Fibroblast of the aortic adventitia (primary cell): ENCODE measurements around the gene EMC9. TPM values are rescaled to one million over a fixed set of nuclear protein-coding genes. Genes with fewer than 3 reads are reported as not detected.

Experiments used
- DNase-seq: peaks from one replicate; pipeline ENCODE4 v3.0.0-alpha.2; 2010; ENCODE audit warnings: low read depth
- H3K4me3 ChIP-seq: 2 replicates; pipeline ENCODE4 v1.5.1; 2011; ENCODE audit warnings: low read depth, mild to moderate bottlenecking, control low read depth, low read length, moderate library complexity
- CTCF ChIP-seq: IDR thresholded peaks from 2 replicates; pipeline ENCODE4 v1.5.1; 2011; ENCODE audit warnings: mild to moderate bottlenecking, low read length, control low read depth, inconsistent platforms; ENCODE audit not compliant: insufficient read depth
- total RNA-seq: library from RNA; depleted of rRNA; stranded (reverse); fragments of >200 nt; gene quantifications from 2 replicates; pipeline ENCODE4 v1.2.3, GENCODE V29; 2012; ENCODE audit warnings: low replicate concordance

EMC9 gene
- total RNA-seq, 1 donor, result 11.9 TPM

- TF ChIP-seq CTCF, result no peak
- H3K4me3 ChIP-seq, result no peak overlapping the region
- DNase-seq, result no peak
Observed at GRCh38 chr14:24100197-24100981, 41.0 kb downstream of the EMC9 start.

GRCh38 chr14:24098927-24099813 lies 42.2 kb downstream of the EMC9 start:
- no peak overlapping the region for H3K4me3 ChIP-seq
- no peak for TF ChIP-seq CTCF
- no peak for DNase-seq

- DNase-seq, result no peak
- H3K4me3 ChIP-seq, result no peak overlapping the region
- TF ChIP-seq CTCF, result no peak
Observed at GRCh38 chr14:24098229-24098926, 43.0 kb downstream of the EMC9 start.

- no peak overlapping the region for H3K4me3 ChIP-seq
- no peak for DNase-seq
- TF ChIP-seq CTCF, result no peak
Observed at GRCh38 chr14:24096545-24097181, 44.7 kb downstream of the EMC9 start.

- DNase-seq, result peak; percentile 72
- no peak for TF ChIP-seq CTCF
- peak overlapping the region; percentile 87 for H3K4me3 ChIP-seq
Observed at GRCh38 chr14:24095271-24096068, 45.9 kb downstream of the EMC9 start.
